ENCODE data around the gene CHST11.
A peak's percentile ranks its signal among the peaks of the same experiment; 100 is the strongest.

The CHST11 gene

DNA sequence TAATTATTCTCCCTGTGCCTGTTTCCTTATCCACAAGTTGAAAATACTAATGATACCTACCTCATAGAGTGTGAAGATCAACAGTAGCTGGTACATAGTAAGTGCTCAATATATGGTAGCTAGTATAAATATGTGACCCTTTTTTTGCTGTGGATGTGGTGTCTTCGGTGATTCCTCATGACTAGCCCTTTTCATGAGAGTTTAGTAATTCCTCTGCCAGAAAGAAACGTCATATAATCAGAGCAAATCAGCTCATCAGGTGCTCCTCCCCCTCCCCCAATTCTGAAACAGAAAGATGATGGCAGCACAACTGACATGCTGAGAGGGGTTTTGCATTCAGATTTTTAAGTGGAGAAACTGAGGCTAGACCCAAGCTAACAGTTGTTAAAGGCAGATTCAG lies 290.6 kb downstream of the CHST11 start:
- DNase-seq, result no peak

DNA sequence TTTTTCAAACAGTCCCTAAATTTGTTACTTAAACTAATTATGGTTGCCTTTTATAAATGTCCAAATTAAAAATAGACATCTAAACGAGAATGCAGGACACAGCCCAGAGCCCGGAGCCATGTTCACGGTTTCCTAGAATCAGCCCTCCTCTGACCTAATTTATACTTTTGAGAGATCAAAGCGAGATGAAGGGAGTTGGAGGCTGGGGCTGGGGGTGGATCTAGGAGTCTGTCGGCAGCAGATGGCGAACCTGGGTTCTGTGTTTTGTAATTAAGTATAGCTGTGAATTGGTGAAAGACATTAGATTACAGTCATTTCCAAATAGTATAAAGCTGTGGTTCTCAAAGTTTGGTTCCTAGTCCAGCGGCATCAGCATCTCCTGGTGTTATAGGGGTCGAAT lies 291.2 kb downstream of the CHST11 start:
- no peak for DNase-seq

DNA sequence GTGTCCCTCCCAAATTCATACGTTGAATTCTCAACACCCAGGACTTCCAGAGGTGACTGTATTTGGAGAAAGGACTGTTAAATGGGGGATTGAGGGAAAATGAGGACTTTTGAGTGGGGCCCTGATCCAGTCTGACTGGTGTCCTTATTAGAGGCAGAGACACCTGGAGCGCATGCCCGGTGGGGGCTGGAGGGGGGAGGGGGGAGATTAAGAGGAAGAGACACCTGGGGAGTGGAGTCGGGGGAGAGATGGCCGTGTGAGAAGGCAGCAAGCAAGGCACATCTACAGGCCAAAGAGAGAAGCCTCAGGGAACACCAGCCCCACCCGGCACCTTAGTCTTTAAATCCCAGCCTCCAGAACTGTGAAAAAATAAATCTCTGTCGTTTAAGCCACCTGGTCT lies 291.6 kb downstream of the CHST11 start:
- no peak for DNase-seq

DNA sequence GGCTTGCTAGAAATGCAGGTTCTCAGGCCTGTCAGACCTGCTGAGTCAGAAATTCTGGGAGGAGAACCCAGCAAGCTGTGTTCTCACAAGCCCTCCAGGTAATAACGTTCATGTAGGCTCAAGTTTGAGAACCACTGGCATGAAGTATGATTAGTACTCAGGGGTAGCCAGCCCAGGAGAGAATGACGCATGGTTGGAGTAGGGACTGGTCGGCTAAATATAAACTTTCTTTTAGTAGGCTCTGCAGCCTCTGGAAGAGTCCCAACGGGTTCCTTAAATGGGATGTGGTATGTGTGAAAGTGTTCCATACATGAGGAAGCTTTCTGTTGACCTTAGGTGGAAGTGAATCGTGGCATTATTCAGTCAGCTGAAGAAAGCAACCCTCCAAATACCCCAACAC lies 292.0 kb downstream of the CHST11 start:
- DNase-seq, result peak; percentile 54

DNA sequence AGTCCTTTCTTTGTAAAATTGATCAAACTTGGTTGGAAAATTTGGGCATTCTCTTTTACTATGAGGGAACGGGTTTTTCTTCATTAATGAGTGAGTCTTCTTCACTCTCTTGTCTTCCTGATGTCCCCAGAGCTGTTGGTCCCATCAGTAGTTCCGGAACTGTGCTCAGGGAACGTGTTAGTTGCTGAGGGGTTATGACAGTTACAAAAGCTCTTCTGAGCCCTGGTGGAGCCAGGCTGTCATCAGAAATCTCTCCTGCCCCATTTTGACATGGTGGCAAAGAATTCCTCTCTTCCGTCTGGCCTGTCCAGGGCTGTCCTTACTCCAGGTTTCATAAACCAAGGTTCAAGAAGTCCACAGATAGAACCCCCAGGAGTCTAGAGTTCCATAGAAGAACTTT lies 292.8 kb downstream of the CHST11 start:
- no peak for DNase-seq

DNA sequence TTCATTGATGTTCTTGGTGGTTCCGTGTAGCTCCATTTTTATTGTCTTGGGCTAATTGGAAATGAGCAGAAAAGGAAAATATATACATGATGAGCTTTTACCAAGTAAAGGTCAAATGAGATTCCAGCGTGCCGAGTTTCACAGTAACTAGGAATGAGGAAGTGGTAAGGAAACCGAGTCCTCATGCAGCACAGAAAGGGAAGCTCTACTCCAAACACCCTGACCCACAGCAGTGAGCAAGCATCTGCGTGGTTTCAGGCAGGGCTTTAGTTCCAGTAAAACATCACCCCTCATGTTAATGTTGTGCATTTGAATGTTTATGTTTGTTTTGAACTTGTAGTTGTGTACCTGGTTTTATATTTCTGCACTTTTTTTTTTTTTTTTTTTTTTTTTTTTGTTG lies 293.3 kb downstream of the CHST11 start:
- DNase-seq, result peak; percentile 80

DNA sequence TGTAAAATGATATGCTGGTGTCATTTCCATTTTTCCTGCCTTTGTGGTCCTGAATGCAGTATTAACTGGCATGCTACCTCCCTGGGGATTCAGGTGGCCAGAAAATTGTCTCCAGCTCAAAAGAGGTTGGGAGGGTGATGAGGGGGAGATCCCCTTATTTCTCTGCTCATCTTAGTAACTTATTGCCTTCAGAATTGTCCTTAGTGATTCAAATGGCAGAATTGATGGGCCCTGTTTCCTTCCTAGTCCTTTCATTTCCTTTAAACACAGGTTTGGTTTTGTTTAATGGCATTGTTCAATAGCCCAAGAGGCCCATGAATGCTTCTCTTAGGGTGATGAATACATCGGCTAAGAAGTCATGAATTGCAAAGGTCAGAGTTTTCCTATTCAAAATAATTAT lies 294.4 kb downstream of the CHST11 start:
- no peak for DNase-seq

DNA sequence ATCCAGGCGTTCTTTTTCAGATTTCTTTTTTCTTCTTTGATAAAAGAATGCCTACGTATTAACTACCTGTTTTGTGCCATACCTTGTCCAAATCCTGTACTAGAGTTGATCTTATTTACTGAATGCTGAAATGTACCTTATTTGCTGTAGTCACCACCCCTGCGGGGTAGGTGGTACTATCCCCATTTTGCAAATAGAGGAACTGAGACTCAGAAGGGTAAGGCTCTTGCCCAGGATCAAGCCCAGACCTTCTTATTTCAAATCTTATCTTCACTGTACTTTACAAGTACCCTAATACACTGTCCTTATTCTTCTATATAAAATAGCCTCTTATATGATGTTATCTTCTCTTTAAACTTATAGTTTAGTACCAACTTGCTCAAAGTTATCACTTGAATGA lies 294.8 kb downstream of the CHST11 start:
- no peak for DNase-seq

DNA sequence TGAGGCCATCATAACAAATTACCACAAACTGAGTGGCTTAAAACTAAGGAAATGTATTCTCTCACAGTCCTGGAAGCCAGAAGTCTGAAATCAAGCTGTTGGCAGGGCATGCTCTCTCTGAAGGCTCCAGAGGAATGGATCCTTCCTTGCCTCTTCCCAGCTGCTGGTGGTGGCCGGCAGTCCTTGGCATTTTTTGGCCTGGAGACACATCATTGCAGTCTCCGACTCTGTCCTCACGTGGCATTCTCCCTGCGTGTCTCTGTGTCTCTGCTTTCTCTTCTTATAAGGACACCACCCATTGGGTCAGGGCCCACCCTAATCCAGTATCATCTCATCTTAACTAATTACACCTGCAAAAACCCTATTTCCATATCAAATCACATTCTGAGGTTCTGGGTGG lies 295.3 kb downstream of the CHST11 start:
- no peak for DNase-seq

DNA sequence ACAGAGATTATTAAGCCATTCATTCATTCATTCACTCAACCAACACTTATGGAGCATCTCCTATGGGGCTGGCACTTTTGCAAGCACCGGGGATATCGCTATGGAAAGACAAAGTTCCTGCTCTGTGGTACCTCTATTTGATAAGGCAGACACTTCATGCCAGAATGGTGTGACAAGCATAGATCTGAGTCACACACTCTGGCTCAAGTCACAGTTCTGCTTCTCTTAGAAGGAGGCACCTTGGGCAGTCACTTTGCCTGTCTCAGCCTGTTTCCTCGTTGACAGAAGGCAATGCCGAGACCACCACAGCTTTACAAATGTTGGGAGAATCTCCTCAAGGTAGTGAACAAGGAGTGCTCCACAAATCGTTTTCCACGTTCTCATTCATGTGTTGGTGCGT lies 296.1 kb downstream of the CHST11 start:
- DNase-seq, result no peak

DNA sequence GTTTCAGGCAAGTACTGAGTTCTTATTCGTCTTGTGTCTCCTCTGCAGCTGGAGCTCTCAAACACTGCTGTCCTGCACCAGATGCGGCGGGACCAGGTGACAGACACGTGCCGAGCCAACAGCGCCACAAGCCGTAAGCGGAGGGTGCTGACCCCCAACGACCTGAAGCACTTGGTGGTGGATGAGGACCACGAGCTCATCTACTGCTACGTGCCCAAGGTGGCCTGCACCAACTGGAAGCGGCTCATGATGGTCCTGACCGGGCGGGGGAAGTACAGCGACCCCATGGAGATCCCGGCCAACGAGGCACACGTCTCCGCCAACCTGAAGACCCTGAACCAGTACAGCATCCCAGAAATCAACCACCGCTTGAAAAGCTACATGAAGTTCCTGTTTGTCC lies 300.2 kb downstream of the CHST11 start:
- no peak for DNase-seq

DNA sequence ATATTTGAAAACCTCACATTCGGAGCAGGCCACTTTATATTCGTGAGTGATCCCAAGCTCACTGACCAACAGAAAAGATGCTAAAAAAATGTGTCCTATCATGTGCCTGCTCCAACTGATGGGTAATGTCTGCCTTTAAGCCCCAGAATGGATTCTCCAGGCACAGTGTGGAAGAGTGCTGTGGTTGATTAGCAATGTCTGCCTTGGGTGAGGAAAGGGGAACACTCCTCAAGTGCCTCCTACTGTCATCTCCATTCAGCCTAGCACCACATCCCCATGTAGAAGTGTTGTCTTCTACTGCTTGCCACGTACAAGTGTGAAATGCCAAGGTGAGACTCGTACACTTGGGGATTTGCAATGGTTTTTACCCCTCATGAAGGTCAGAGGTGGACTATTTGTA lies 302.0 kb downstream of the CHST11 start:
- no peak for DNase-seq

DNA sequence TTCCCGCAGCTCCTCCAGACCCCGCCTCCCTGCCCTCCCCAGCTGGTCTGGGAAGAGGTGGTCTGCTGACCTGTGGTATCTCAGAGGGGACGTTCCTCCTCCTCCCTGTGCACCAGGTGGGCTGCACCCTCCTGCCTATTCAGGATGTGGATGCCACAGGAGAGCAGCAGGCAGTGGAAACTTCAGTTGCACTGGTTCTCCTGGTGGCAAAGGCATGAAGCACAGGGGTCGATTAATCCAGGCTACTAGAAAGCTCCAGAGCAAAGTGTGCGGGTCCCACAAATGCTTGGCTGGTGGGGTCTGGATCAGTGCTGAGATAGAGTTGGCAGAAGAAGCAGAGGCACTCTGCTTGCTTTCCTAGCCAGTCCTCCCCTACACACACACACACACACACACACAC lies 304.3 kb downstream of the CHST11 start:
- DNase-seq, result no peak

DNA sequence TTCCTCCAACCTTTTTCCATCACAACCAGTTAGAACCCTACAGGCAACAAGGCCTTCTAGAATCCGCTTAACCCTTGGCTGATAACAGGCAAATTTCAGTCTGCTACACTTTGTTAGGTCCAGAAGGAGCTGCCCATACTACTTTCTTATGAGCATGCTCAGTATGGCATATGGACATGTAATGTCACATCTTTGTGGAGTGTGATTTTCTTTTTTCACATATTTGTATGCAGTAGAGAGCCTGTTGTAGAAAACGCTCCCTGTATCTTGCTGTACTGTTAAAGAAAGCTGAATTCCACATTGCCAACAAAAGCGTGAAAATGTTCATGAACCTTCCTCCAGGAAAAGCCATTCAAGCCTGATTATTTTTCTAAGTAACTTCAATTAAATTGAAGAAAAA lies 304.9 kb downstream of the CHST11 start:
- DNase-seq, result no peak

DNA sequence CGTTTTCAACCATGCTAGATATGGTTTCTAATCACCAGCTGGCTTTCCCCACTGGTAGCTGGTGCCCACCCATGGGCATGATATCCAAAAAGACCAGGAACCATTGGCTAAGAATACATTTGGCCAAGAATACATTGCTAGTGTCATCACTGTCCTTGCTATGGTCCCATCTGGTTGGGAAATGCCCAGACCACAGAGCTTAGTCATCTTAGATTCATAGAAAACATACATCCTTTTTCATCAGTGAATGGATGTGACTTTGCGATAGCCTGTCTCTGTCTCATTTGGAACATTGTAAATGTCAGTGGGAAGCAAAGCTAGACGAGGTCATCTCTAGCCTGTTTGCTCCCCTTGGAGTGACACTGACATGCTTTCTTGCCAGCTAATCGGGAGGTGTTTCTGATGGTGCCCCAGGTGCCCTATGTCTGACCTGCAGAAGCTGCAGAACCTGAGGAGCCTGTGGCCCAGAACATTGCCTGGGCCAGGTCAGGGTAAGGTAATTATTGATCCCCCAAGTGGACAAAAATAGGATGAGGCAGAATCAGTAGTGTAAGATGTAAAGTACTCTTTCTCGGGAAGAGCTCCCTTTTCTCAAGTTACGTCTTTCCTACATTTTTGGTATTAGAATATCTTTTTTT lies 306.5 kb downstream of the CHST11 start:
- DNase-seq, result peak; percentile 44

DNA sequence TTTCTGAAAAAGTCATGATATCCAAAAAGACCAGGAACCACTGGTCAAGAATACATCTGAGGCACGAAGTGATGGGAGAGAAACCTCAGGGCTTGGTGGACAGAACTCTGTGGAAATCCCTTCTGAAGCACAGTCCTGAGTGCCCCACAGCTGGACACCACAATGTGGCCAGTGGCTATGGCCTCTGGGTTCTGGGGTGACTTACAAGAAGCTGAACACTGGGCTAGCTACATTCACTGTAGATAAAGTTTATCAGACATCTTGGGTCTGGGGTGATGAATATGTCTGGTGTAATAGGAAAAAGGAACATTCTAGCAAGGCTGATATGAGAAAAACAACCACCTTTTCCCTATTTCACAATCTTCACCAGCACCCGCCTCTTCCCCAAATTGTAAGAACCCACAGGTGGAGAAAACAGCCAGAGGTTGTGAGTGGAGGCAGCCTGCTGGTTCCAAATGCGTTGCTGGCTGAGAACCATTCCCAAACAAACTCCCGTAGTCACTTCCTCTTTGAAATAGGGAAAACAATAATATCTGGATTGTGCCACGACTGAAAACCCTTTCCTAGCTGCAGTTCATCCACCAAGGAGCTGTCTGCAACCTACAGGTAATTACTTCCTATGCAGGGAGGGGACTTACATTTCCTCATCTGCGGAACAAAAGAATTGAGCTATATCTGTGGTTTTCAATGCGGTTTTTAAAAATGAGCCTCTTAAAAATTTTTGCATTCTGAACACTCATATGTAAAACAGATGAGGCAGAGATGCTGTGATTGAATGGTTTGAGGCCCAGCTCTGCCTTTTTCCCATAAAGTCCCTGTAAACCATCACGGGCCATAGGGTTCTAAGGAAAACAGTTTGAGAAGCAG lies 307.7 kb downstream of the CHST11 start:
- no peak for DNase-seq

DNA sequence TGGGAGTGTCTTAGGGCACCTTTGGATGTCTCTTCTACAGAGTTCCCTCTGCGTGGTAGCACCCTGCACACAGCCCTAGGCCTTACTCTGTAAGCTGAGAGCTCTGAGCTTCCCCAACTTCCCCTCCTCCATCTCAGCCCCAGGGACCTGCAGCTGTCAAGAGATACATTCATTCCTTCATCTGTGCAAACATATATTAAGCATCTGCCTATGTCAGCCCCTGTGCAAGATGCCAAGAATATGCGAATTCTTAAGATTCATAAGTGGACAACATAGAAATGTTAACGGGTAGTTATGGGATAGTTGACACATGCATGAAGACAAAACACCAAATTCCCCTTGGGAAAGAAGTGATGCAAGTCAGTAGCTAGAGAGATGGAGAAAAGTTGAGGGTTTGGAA lies 310.5 kb downstream of the CHST11 start:
- no peak for DNase-seq

DNA sequence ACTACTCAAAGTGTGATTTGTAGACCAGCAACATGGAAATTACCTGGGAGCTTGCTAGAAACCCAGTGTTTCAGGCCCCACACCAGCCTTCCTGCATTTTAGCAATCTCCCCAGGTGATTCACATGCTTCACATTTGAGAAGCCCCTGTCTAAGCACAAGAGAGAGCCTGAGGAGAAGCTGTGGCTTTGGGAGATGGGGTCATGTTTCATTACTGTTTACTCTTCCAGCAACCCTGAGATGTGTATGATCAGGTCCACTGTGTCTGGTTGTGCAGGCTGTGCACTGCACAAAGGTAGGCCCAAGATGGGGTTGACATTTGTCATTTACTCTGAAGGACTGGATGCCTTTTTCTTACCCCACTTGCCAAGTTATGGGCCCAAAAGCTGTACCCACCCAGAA lies 311.3 kb downstream of the CHST11 start:
- DNase-seq, result no peak

DNA sequence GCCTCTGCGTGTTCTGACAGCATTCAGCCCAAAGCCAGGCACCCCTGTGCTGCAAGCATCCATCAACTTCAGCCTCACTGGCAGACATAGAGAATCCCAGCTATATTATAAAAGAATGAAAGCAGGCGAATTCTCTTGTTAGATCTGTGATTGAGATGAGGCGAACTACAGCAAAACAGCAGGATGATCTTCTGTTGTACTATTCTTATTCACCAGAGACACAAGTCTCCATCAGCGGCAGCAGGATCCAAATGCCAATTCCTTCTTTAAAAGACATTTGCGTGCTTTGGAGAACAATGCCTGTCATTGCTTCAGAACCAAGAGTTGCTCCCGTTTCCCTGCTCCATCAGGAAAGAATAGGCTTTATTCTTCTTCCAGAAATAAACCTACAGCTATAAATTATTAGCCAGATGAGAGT lies 312.4 kb downstream of the CHST11 start:
- no peak for DNase-seq

DNA sequence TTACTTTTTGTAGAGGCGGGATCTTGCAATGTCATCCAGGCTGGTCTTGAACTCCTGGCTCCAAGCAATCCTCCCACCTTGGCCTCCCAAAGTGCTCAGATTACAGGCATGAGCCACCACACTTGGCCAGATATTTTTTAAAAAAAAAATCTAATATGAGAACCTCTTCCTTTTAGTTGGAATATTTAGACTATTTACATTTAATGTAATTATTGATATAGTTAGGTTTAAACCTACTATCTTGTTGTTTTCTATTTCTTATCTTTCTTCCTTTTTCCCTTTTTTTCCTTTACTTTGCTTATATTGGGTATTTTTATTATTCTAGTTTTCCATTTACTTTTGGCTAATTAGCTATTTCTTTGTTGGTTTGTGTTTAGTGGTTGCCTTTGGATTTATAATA lies 315.6 kb downstream of the CHST11 start:
- no peak for DNase-seq

DNA sequence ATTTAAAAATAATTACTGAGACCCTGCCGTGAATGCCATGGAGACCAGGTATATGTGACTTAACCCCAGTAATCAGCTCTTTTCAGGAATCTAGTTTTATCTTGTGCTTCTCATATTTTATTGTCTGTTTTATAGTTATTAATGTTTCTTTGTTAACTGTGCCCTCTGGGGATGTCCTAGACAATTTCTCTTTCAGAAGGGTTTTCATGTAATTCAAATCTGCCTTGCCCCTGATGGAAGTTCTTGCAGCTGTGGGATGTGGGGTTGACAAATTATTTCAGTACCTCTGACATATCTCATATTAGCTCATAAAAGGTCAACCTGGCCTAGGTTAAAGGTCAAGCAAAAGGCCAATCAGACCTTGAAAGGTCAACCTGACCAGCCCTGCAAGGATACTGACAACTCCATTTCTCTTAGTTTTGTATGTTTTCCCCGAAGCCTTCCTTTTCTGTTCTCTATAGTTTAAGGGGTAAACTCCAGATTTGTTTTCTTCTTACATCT lies 319.0 kb downstream of the CHST11 start:
- DNase-seq, result no peak

DNA sequence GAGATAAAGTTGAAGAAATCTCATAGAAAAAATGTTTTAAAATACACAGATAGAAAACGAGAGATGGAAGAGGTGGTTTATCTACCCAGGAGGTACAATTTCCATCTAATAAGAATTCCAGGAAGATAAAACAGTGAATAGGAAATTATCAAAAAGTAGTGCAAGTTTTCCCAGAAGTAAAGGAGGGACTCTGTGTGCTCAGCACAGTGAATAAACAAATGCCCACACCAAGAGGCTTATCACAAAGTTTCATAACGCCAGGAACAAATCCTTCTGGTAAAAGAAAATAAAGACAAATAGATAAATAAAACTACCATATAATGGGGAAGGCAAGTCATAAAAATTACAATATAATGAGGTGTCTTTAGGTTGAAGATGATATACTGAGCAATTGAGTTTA lies 322.4 kb downstream of the CHST11 start:
- no peak for DNase-seq

DNA sequence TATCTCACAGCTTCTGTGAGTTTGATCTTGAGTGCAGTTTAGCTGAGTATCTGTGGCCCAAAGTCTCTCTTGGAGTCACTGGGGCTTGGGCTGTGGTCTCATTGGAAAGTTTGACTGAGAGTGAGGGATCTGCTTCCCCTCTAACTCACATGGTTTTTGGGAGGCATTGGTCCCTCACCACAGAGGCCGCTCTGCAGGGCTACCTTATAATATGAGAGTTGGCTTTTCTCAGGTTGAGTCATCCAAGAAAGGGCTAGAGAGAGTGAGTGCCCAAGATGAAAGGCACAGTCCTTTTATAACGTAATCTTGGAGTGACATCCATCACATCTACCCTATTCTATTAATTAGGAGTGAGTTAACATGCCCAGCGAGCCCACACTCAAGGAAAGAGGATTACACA lies 325.5 kb downstream of the CHST11 start:
- no peak for DNase-seq

DNA sequence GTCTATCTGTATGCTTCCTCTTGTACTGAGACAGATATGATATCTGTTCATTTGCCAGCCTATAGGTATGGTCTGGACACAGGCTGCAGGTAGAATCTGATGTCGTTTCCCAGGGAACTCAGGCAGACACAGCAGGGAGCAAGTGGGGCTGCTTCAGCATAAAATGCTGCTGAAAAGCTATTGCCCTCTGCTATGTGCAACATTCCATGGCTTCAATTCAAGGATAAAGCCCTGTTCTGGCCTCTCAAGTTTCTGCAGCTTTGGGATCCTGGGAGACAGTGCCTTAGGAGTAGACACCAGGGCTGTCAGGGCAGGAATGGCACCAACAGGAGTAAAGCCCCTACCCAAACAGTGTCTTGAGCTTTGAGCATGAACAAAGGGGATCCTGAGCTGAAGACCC lies 327.8 kb downstream of the CHST11 start:
- no peak for DNase-seq

DNA sequence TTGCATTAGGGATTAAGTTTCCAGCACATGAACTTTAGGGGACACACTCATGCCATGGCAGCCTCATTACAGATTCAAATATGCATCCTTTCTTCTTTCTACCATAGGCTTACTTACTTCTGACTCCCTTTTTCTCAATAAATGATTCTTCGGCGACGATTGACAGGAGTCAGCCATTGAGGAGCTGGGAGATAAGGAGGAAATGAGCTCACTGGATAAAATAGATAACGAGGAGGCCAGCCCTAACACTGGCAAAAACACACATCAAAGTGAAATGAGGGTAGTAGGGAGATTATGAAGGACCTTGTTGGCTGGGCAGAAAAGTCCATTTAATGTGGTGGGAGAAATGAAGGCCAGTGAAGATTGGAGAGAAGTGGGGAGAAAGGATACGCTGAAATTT lies 329.1 kb downstream of the CHST11 start:
- DNase-seq, result no peak
